GM06990 (cell line): ENCODE results near the gene NEUROD2.

Experiments
- DNase-seq: peaks from one replicate; pipeline ENCODE4 v3.0.0-alpha.2; 2011; ENCODE audit not compliant: insufficient read length; ENCODE audit errors: extremely low read depth
- H3K27me3 ChIP-seq: replicated peaks from 2 replicates; pipeline ENCODE4 v1.6.0; 2011; ENCODE audit warnings: low read length; ENCODE audit not compliant: control insufficient read depth, insufficient read depth
- H3K36me3 ChIP-seq: 2 replicates; pipeline ENCODE4 v1.5.1; 2011; ENCODE audit warnings: low read length; ENCODE audit not compliant: control insufficient read depth, insufficient read depth
- H3K4me3 ChIP-seq: replicated peaks from 2 replicates; pipeline ENCODE4 v1.5.1; 2011; ENCODE audit warnings: low read depth, mild to moderate bottlenecking, control low read depth, low read length
- CTCF ChIP-seq: IDR thresholded peaks from 2 replicates; pipeline ENCODE4 v1.5.1; 2011; ENCODE audit warnings: low read length, control low read depth, mild to moderate bottlenecking, inconsistent platforms; ENCODE audit not compliant: insufficient read depth, poor library complexity, severe bottlenecking

NEUROD2 gene

GRCh38 chr17:39629494-39629880, 21.8 kb upstream of the NEUROD2 start:
- H3K36me3 ChIP-seq: no peaks in the 10 kb centered on the region
- TF ChIP-seq CTCF: no peak
- H3K4me3 ChIP-seq: no peak overlapping the region
- H3K27me3 ChIP-seq: no peaks in the 10 kb centered on the region; the same call in 1 of the 2 replicates
- DNase-seq: no peak

- H3K27me3 ChIP-seq: no peaks in the 10 kb centered on the region; the same call in 1 of the 2 replicates
These were observed 21.2 kb upstream of the NEUROD2 start for GRCh38 chr17:39628655-39629493.

GRCh38 chr17:39627712-39628516, 20.2 kb upstream of the NEUROD2 start:
- no peak for TF ChIP-seq CTCF
- no peaks in the 10 kb centered on the region for H3K36me3 ChIP-seq
- no peak overlapping the region for H3K4me3 ChIP-seq
- H3K27me3 ChIP-seq: no peaks in the 10 kb centered on the region; the same call in 1 of the 2 replicates
- DNase-seq: no peak

More at GRCh38 chr17:39628655-39629493, 21.2 kb upstream of the NEUROD2 start:
- Histone ChIP-seq H3K36me3 (no peaks in the 10 kb centered on the region), H3K4me3 (no peak overlapping the region)
- no peak for DNase-seq
- no peak for TF ChIP-seq CTCF

- no peak for TF ChIP-seq CTCF
These were observed 19.5 kb upstream of the NEUROD2 start for GRCh38 chr17:39627047-39627711.

GRCh38 chr17:39626171-39627046, 18.7 kb upstream of the NEUROD2 start, which contains the start of gene PPP1R1B:
TSS of gene PPP1R1B (plus strand) at chr17:39626952. CDS start at chr17:39627393, 441 bp downstream.
- no peak for DNase-seq
- Histone ChIP-seq H3K4me3 (no peak within 1 kb of the TSS), H3K27me3 (no peaks in the 10 kb centered on the region; the same call in 1 of the 2 replicates), H3K36me3 (no peaks in the 10 kb centered on the region)
- TF ChIP-seq CTCF: no peak

More at GRCh38 chr17:39627047-39627711, 19.5 kb upstream of the NEUROD2 start:
- no peak for DNase-seq
- H3K4me3 ChIP-seq: no peak overlapping the region
- H3K27me3 ChIP-seq: no peaks in the 10 kb centered on the region; the same call in 1 of the 2 replicates
- no peaks in the 10 kb centered on the region for H3K36me3 ChIP-seq
